Activated naive CD4-positive, alpha-beta T cell treated with anti-CD3 and anti-CD28 coated beads for 36 hours (primary cell): ENCODE data around the gene WDR38. TPM values are rescaled to one million over a fixed set of nuclear protein-coding genes. Genes with fewer than 3 reads are reported as not detected.
"Not testable (repeated sequence)": the region's sequence is repeated elsewhere in the genome, so short reads cannot be mapped to it uniquely, and the experiment has no call there.

ENCODE experiments used
- CTCF ChIA-PET: fragments of 350-600 bp; sonication (Branson Sonifier 250); formaldehyde crosslinking; loops from one replicate; lab custom pipeline; 2021; ENCODE audit warnings: antibody characterized with exemption; lab: Charles Lee
- DNase-seq: peaks from one replicate; pipeline ENCODE4 v3.0.0-alpha.2; 2020
- H3K27ac Mint-ChIP-seq: one replicate; pipeline ENCODE4 v1.8.0; 2021; ENCODE audit warnings: mild to moderate bottlenecking, mixed read lengths
- H3K27me3 Mint-ChIP-seq: one replicate; pipeline ENCODE4 v1.8.0; 2021; ENCODE audit warnings: low read depth, mixed read lengths
- H3K36me3 Mint-ChIP-seq: one replicate; pipeline ENCODE4 v1.8.0; 2021; ENCODE audit warnings: low read depth, mixed read lengths
- H3K4me1 Mint-ChIP-seq: one replicate; pipeline ENCODE4 v1.8.0; 2021; ENCODE audit warnings: low read depth, mixed read lengths
- H3K4me3 Mint-ChIP-seq: one replicate; pipeline ENCODE4 v1.8.0; 2021; ENCODE audit warnings: mild to moderate bottlenecking, moderate library complexity, mixed read lengths
- H3K9me3 Mint-ChIP-seq: one replicate; pipeline ENCODE4 v1.8.0; 2021; ENCODE audit warnings: mixed read lengths
- intact Hi-C: fragments of 100-400 bp; cut with micrococcal nuclease; formaldehyde crosslinking; loops from one replicate; pipeline ENCODE4 v1.15.1; 2023
- total RNA-seq, 2 experiments: library from RNA; stranded (reverse); gene quantifications; one replicate each; pipeline ENCODE4 v1.2.3, GENCODE V29; 2021

WDR38 gene
- total RNA-seq, 2 experiments from 2014 or later, result not detected

DNA sequence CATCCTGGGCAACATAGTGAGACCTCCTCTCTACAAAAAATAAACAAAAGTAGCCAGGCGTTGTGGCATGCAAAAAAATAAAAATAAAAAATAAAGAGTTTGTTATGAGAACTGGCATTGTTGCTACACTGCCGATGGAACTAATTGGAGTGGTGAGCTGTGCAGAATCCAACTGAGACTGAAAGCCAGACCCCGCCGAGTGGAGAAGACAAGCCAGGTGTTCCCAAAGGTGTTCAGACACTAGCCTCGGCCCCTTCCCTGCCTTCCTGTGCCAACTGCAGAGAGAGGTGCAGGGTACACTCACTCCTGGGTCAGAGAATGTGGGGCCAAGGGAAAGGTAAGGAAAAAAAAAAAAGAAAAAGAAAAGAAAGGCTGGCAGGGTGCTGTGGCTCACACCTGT, 37.7 kb upstream of the WDR38 start:
- no peaks in the 10 kb centered on the region for H3K36me3 Mint-ChIP-seq
- CTCF ChIA-PET, result no interaction called here
- no peak overlapping the region for H3K4me3 Mint-ChIP-seq
- H3K27ac Mint-ChIP-seq, result no peak overlapping the region
- H3K4me1 Mint-ChIP-seq, result peaks cover 7% of the 10 kb centered on the region
- DNase-seq, result no peak
- intact Hi-C loops, result no loop called here
- peaks cover 10% of the 10 kb centered on the region for H3K27me3 Mint-ChIP-seq
- H3K9me3 Mint-ChIP-seq, result no peaks in the 10 kb centered on the region

DNA sequence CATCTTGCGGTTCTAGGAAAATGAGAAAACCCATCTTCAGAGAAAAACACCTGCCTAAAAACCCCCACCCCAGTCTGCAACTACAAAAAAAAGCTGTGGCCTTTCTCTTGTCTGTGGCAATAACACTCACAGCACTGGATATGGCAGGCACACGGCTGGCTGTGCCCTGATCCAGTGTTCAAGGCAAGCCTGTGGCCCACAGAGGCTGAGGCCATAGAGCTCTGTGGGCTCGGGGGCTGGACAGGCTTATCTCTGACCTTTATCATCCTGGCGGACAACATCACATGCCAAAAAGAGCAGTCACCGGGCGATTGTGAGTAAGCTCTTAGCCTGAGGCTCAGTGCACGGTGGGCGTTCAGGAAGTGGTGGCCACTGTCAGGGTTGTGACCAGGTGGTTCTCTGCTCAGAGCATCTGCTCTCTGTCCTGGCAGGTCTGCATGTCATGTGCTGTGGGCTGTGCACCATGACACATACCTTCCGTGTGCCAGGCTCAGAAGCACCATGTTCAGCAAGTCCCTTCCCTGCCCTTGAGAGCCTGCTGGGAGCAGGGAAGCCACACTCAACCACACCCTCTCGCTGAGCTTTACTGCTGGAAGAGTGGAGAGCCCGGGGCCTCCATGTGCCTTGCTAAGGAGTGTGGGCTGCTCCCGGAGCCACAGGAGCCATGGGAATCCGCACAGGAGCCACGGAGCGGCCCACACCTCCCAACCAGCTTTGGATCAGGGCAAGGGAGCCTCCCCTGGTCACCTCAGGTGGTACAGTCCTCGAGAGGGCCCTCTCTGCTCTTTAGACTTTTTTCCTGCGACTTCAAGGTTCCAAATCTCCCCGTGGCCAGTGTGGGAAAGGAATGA, 34.6 kb upstream of the WDR38 start:
- no peak overlapping the region for H3K27ac Mint-ChIP-seq
- intact Hi-C loops, result no loop called here
- CTCF ChIA-PET, result interaction anchor here (1.0 kb wide), 1 partner anchor 47 kb away, joined by 3 read pairs; the partner anchor contains the start of gene NR6A1
- no peak overlapping the region for H3K4me3 Mint-ChIP-seq
- DNase-seq, result peak; percentile 29
- H3K4me1 Mint-ChIP-seq, result peaks cover 7% of the 10 kb centered on the region
- H3K27me3 Mint-ChIP-seq, result peaks cover 10% of the 10 kb centered on the region
- H3K36me3 Mint-ChIP-seq, result no peaks in the 10 kb centered on the region
- H3K9me3 Mint-ChIP-seq, result no peaks in the 10 kb centered on the region

DNA sequence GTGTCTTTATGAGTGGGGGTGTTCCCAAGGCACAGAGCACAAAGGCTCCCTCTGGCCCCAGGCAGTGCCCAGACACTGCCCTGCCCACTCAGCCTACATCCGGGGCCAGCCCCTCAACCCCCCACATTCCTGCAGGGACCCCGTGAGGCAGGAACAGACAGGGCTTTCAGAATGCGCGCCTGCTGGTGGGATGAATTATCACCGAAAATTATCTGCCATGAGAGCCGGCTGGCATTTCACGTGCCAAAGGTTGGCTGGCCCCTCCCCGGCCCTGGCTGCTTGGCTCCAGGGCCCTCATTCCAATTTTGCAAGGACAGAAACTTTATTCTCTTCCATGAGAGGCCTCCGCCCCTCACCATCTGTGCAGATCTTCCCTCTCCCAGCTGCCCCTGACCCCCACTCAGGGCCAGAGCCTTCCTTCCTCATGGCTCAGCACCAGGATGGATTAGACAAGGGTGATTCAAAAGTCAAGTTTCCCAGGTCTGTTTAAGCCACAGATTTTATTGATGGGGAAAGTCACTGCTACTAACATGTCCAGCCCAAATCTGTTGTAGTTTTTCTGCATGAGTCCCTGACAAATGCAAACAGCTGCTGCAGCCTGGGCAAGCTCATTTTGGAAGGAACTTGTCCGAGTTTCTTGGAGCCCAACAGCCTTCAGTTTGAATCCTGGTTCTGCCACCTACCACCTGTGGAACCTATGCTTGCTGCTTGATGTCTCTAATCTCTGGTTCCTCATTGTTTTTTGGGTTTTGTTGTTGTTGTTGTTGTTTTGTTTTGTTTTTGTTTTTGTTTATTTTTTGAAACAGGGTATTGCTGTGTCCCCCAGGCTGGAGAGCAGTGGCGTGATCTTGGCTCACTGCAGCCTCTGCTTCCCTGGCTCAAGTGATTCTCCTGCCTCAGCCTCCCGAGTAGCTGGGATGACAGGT, 32.3 kb upstream of the WDR38 start:
- Mint-ChIP-seq H3K4me1 (peaks cover 7% of the 10 kb centered on the region), H3K9me3 (no peaks in the 10 kb centered on the region), H3K27ac (no peak overlapping the region), H3K36me3 (no peaks in the 10 kb centered on the region), H3K4me3 (no peak overlapping the region), H3K27me3 (peaks cover 10% of the 10 kb centered on the region)
- intact Hi-C loops, result no loop called here
- DNase-seq, result no peak
- CTCF ChIA-PET, result no interaction called here

DNA sequence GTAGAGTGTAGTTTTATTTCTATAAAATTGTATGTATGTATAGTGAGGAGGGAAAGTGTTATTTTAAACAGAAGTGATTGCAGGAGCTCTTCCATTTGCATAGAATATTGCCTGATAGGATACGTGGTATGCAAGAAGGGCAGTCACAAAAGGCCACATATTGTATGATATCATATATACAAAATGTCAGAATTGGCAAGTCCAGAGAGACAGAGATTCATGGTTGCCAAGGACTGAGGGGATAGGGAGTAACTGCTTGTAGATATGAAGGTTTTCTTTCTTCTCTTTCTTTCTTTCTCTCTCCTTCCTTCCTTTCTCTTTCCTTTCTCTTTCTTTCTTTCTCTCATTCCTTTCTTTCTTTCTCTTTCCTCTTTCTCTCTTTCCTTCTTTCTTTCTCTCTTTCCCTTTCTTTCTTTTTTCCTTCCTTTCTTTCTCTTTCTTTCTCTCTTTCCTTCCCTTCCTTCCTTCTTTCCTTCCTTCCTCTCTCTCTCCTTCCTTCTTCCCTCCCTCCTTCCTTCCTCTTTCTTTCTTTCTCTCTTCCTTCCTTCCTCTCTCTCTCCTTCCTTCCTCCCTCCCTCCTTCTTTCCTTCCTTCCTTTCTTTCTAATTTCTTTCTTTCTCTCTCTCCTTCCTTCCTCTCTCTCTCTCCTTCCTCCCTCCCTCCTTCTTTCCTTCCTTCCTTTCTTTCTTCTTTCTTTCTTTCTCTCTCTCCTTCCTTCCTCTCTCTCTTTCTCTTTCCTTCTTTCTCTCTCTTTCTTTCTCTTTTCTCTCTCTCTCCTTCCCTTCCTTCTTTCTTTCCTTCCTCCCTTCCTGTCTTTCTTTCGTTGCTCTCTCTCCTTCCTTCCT, 24.5 kb upstream of the WDR38 start:
- H3K4me3 Mint-ChIP-seq, result no peak overlapping the region
- intact Hi-C loops, result no loop called here
- no peaks in the 10 kb centered on the region for H3K4me1 Mint-ChIP-seq
- H3K27me3 Mint-ChIP-seq, result peaks cover 5% of the 10 kb centered on the region
- no peak for DNase-seq
- CTCF ChIA-PET, result no interaction called here
- no peaks in the 10 kb centered on the region for H3K36me3 Mint-ChIP-seq
- no peaks in the 10 kb centered on the region for H3K9me3 Mint-ChIP-seq
- H3K27ac Mint-ChIP-seq, result no peak overlapping the region

DNA sequence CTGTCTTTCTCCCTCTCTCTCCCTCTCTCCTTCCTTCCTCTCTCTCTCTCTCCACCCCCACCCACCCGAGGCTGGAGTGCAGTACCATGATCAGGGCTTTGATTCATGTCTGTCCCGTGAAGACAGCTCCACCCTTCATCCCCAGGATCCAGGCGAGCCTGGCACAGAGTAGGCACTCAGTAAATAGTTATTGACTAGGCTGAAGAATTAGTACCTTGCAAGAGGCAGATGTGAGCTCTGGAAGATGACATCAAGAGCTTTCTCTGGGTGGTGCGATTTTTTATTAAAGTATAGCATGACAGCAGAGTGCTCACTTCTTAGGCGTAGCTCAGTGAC, 24.0 kb upstream of the WDR38 start:
- no peaks in the 10 kb centered on the region for H3K9me3 Mint-ChIP-seq
- CTCF ChIA-PET, result no interaction called here
- H3K27me3 Mint-ChIP-seq, result peaks cover 5% of the 10 kb centered on the region
- intact Hi-C loops, result no loop called here
- H3K4me1 Mint-ChIP-seq, result no peaks in the 10 kb centered on the region
- no peaks in the 10 kb centered on the region for H3K36me3 Mint-ChIP-seq
- H3K4me3 Mint-ChIP-seq, result no peak overlapping the region
- H3K27ac Mint-ChIP-seq, result no peak overlapping the region
- DNase-seq, result no peak

DNA sequence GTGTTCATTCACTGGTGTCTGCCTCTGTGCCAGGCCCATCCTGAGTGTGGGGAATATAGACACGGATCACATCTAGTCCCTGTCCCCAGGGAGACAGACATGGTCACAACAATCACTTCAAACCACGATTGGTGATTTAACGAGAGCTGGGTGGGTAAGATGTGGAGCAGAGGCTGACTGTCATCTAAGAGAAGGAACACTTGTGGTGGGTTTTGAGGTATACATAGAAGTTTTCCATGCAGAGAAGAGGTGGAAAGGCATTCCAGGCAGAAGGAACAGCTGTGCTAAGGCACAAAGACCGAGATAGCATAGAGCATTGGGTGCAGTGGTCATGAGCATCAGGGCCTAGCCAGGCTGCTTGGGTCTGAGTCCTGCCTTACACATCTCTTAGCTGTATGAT, 22.7 kb upstream of the WDR38 start:
- Mint-ChIP-seq H3K9me3 (no peaks in the 10 kb centered on the region), H3K4me1 (no peaks in the 10 kb centered on the region), H3K4me3 (no peak overlapping the region), H3K27ac (no peak overlapping the region), H3K27me3 (peaks cover 5% of the 10 kb centered on the region), H3K36me3 (no peaks in the 10 kb centered on the region)
- CTCF ChIA-PET, result interaction anchor here (1.7 kb wide), 1 partner anchor 22 kb away, joined by 7 read pairs; no protein-coding TSS in a partner anchor
- intact Hi-C loops, result no loop called here
- no peak for DNase-seq

DNA sequence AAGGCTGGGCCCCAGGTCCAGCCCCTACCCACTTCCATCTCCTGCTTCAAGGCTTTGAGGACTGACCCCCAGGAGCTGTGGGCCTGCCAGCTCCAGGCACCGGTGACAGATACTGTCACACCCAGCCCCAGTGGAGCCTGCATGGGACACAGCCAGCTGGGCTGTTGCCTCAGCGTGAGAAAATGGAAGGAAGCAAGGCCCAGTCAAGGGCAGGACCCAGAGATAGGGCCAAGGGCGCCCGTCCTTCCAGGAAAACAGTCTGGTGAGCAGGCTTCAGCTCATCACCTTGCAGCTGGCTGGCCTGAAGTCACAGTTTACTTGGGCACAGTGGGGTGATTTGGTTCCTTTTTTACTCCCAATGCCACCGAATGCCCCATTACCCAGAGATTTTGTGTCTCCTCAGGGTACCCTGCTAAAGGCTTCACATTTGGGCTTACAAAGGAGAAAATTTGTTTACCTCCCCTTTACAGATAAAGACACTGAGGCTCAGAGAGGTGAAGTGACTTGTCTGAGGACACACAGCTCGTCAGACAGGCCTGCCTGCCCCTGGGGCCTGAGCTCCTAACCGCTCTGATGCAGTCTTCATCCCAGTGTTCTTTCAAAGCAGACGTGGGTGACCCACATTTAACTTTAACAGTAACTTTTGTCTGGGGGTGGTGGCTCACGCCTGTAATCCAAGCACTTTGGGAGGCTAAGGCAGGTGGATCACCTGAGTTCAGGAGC, 21.5 kb upstream of the WDR38 start:
- no peak overlapping the region for H3K4me3 Mint-ChIP-seq
- H3K4me1 Mint-ChIP-seq, result no peaks in the 10 kb centered on the region
- peaks cover 8% of the 10 kb centered on the region for H3K27me3 Mint-ChIP-seq
- no peaks in the 10 kb centered on the region for H3K36me3 Mint-ChIP-seq
- no peaks in the 10 kb centered on the region for H3K9me3 Mint-ChIP-seq
- no peak for DNase-seq
- H3K27ac Mint-ChIP-seq, result no peak overlapping the region
- intact Hi-C loops, result no loop called here
- CTCF ChIA-PET, result interaction anchor here (1.7 kb wide), 1 partner anchor 20 kb away, joined by 7 read pairs; no protein-coding TSS in a partner anchor

DNA sequence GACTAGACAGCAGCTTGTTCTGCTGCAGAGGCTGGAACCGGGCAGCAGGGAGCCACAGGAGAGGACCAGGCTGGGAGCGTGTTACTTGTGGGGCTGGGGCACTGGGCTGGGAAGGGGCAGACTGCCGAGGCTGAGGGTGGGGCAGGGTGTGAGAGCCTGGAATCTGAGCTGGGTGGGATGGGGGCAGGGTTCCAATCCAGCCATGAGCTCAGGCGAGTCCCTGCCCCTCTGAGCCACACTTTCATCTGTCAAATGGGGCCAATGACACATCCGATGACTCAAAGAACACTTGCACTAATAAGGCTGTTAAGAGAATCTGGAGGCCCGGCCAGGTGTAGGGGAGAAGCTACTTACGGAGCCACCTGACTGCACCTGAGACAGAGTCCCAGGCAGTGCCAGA, 18.7 kb upstream of the WDR38 start:
- Mint-ChIP-seq H3K4me3 (no peak overlapping the region), H3K9me3 (no peaks in the 10 kb centered on the region), H3K27me3 (peaks cover 28% of the 10 kb centered on the region), H3K27ac (no peak overlapping the region), H3K4me1 (no peaks in the 10 kb centered on the region), H3K36me3 (no peaks in the 10 kb centered on the region)
- CTCF ChIA-PET, result interaction anchor here (0.6 to 1.1 kb wide), 2 partner anchors 12 to 56 kb away, joined by 3 read pairs; no protein-coding TSS in a partner anchor
- DNase-seq, result no peak
- intact Hi-C loops, result no loop called here

DNA sequence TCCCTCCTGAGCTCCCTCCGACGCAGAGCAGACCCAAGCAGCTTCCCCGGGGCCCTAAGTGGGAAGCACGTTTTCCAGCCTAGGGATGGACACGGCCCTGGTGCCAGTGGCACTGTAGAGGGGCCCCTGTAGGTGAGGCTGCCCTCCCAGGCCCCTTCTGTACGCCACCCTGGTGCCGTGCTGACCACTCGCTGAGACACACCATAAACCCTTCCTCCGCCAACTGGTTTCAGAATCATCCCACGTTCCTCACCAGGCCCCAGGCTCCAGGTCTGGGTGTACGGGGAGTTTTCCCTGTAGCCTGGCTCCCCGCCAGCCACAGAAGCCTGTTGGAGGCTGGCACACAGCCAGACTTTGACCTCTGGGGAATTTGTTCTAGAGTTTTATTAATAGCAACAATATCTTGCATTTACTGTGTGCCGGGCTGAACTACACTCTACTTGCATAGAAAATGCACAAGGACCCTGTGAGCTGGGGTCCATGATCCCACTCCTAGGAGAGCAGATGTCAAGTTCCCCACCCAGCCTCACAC, 18.2 kb upstream of the WDR38 start:
- no peaks in the 10 kb centered on the region for H3K36me3 Mint-ChIP-seq

DNA sequence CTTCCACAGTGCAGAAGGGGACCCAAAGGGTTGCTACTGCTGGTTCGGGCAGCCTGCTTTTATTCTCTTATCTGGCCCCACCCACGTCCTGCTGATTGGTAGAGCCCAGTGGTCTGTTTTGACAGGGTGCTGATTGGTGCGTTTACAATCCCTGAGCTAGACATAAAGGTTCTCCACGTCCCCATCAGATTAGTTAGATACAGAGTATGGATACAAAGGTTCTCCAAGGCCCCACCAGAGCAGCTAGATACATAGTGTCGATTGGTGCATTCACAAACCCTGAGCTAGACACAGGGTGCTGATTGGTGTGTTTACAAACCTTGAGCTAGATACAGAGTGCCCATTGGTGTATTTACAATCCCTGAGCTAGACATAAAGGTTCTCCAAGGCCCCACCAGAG, 15.1 kb upstream of the WDR38 start:
- CTCF ChIA-PET, result interaction anchor here (0.6 to 1.9 kb wide), 3 partner anchors 15 to 420 kb away, joined by 4 to 6 read pairs (median 6); partner anchors contain the start of gene WDR38
- H3K4me1 Mint-ChIP-seq, H3K27ac Mint-ChIP-seq, DNase-seq, H3K9me3 Mint-ChIP-seq, H3K4me3 Mint-ChIP-seq, intact Hi-C loops, H3K36me3 Mint-ChIP-seq: not testable (repeated sequence)
- peaks cover 23% of the 10 kb centered on the region for H3K27me3 Mint-ChIP-seq

More for the DNA sequence above, 18.2 kb upstream of the WDR38 start:
- Mint-ChIP-seq H3K4me3 (no peak overlapping the region), H3K9me3 (no peaks in the 10 kb centered on the region), H3K27ac (no peak overlapping the region), H3K4me1 (no peaks in the 10 kb centered on the region), H3K27me3 (peaks cover 28% of the 10 kb centered on the region)
- DNase-seq, result no peak
- intact Hi-C loops, result no loop called here
- CTCF ChIA-PET, result no interaction called here

DNA sequence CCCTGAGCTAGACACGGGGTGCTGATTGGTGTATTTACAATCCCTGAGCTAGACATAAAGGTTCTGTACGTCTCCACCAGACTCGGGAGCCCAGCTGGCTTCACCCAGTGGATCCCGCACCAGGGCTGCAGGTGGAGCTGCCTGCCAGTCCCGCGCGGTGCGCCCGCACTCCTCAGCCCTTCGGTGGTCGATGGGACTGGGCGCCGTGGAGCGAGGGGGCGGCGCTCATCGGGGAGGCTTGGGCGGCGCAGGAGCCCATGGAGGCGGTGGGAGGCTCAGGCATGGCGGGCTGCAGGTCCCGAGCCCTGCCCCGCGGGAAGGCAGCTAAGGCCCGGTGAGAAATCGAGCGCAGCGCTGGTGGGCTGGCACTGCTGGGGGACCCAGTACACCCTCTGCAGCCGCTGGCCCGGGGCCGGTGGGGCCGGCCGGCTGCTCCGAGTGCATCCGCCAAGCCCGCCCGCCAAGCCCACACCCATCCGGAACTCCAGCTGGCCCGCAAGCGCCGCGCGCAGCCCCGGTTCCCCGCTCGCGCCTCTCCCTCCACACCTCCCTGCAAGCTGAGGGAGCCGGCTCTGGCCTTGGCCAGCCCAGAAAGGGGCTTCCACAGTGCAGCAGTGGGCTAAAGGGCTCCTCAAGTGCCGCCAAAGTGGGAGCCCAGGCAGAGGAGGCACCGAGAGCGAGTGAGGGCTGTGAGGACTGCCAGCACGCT, 14.5 kb upstream of the WDR38 start:
- CTCF ChIA-PET, result interaction anchor here (0.6 to 1.9 kb wide), 3 partner anchors 15 to 421 kb away, joined by 4 to 6 read pairs (median 6); partner anchors contain the start of gene WDR38
- H3K27me3 Mint-ChIP-seq, result peaks cover 23% of the 10 kb centered on the region
- DNase-seq, result not testable (repeated sequence)

More for the DNA sequence above, 14.5 kb upstream of the WDR38 start:
- H3K9me3 Mint-ChIP-seq, intact Hi-C loops, H3K36me3 Mint-ChIP-seq, H3K4me3 Mint-ChIP-seq, H3K4me1 Mint-ChIP-seq, H3K27ac Mint-ChIP-seq: not testable (repeated sequence)
